DND-41 (cell line): Measurements from ENCODE around the gene TTYH3.

Experiments
- ATAC-seq: fragments of 200-7000 bp; cut with Tn5 transposase; 3 replicates; pipeline ENCODE4 v1.9.1; 2021; ENCODE audit warnings: low read depth; ENCODE audit not compliant: insufficient read depth
- DNase-seq: peaks from one replicate; pipeline ENCODE4 v3.0.0-alpha.2; 2020
- H2AFZ ChIP-seq: 2 replicates; pipeline ENCODE4 v1.6.0; 2012; ENCODE audit warnings: low read depth, low read length
- H3K27ac ChIP-seq: 2 replicates; pipeline ENCODE4 v1.5.1; 2012; ENCODE audit warnings: low read length, inconsistent platforms
- H3K27me3 ChIP-seq: fragments of 200-600 bp; sonication (generic); 2 replicates; pipeline ENCODE4 v1.6.0; 2012; ENCODE audit warnings: low read length, mild to moderate bottlenecking, inconsistent platforms; ENCODE audit not compliant: insufficient read depth, poor library complexity
- H3K36me3 ChIP-seq: 2 replicates; pipeline ENCODE4 v1.5.1; 2012; ENCODE audit warnings: low read length, inconsistent platforms; ENCODE audit not compliant: insufficient read depth
- H3K4me1 ChIP-seq: 2 replicates; pipeline ENCODE4 v1.5.1; 2012; ENCODE audit warnings: mild to moderate bottlenecking, low read length; ENCODE audit not compliant: insufficient read depth
- H3K4me2 ChIP-seq: 2 replicates; pipeline ENCODE4 v1.6.0; 2012; ENCODE audit warnings: mild to moderate bottlenecking, moderate library complexity, low read length, inconsistent platforms; ENCODE audit not compliant: insufficient read depth
- H3K4me3 ChIP-seq, 2 experiments: fragments of 200-600 bp in 1 of 2; shearing (Covaris generic) in 1 of 2; 2 replicates each; pipeline ENCODE4 v1.5.1; 2012 to 2016; ENCODE audit warnings: inconsistent platforms in 2 of 2, low read length in 2 of 2, mild to moderate bottlenecking in 2 of 2, low read depth in 1 of 2, moderate library complexity in 1 of 2
- H3K79me2 ChIP-seq: 2 replicates; pipeline ENCODE4 v1.6.0; 2012; ENCODE audit warnings: low read length, inconsistent platforms; ENCODE audit not compliant: insufficient read depth
- H3K9ac ChIP-seq: 2 replicates; pipeline ENCODE4 v1.6.0; 2012; ENCODE audit warnings: low read depth, mild to moderate bottlenecking, inconsistent platforms, low read length, moderate library complexity
- H3K9me3 ChIP-seq: 2 replicates; pipeline ENCODE4 v1.5.1; 2012; ENCODE audit warnings: low read length, moderate library complexity, mild to moderate bottlenecking, inconsistent platforms; ENCODE audit not compliant: insufficient read depth, severe bottlenecking
- H4K20me1 ChIP-seq: 2 replicates; pipeline ENCODE4 v1.6.0; 2012; ENCODE audit warnings: low read length; ENCODE audit not compliant: insufficient read depth
- EZH2 ChIP-seq: IDR thresholded peaks from 3 replicates; pipeline ENCODE4 v1.6.1; 2012; ENCODE audit warnings: borderline replicate concordance, low read depth, mild to moderate bottlenecking, moderate library complexity, low read length, inconsistent platforms; ENCODE audit not compliant: severe bottlenecking
- TF ChIP-seq, protein P1 (sequence below): IDR thresholded peaks from 2 replicates; pipeline ENCODE4 v1.5.1; 2012; ENCODE audit warnings: borderline replicate concordance, low read length, moderate library complexity, mild to moderate bottlenecking; ENCODE audit not compliant: poor library complexity, severe bottlenecking; ENCODE audit errors: extremely low read depth

The TTYH3 gene

GRCh38 chr7:2661096-2661449 is 29.3 kb downstream of the TTYH3 start:
- no peaks in the 10 kb centered on the region for H3K79me2 ChIP-seq
- no peak overlapping the region for H3K4me3 ChIP-seq
- no peak for ATAC-seq
- no peak for DNase-seq
- H3K9ac ChIP-seq = no peak overlapping the region
- no peak overlapping the region for H3K27ac ChIP-seq
- TF ChIP-seq EZH2 = no peak
- TF ChIP-seq, protein P1, sequence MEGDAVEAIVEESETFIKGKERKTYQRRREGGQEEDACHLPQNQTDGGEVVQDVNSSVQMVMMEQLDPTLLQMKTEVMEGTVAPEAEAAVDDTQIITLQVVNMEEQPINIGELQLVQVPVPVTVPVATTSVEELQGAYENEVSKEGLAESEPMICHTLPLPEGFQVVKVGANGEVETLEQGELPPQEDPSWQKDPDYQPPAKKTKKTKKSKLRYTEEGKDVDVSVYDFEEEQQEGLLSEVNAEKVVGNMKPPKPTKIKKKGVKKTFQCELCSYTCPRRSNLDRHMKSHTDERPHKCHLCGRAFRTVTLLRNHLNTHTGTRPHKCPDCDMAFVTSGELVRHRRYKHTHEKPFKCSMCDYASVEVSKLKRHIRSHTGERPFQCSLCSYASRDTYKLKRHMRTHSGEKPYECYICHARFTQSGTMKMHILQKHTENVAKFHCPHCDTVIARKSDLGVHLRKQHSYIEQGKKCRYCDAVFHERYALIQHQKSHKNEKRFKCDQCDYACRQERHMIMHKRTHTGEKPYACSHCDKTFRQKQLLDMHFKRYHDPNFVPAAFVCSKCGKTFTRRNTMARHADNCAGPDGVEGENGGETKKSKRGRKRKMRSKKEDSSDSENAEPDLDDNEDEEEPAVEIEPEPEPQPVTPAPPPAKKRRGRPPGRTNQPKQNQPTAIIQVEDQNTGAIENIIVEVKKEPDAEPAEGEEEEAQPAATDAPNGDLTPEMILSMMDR = no peak
- H3K4me2 ChIP-seq = no peak overlapping the region
- no peaks in the 10 kb centered on the region for H3K4me1 ChIP-seq
- no peak overlapping the region for H2AFZ ChIP-seq
- H3K27me3 ChIP-seq = no peaks in the 10 kb centered on the region
- H3K36me3 ChIP-seq = peaks cover 71% of the 10 kb centered on the region
- H3K9me3 ChIP-seq = no peaks in the 10 kb centered on the region
- H4K20me1 ChIP-seq = peaks cover 25% of the 10 kb centered on the region

GRCh38 chr7:2661602-2662272 is 30.0 kb downstream of the TTYH3 start:
- Histone ChIP-seq H3K9ac (no peak overlapping the region), H4K20me1 (peaks cover 19% of the 10 kb centered on the region), H3K36me3 (peaks cover 65% of the 10 kb centered on the region)

GRCh38 chr7:2662273-2663120 is 30.7 kb downstream of the TTYH3 start:
- no peak overlapping the region for H3K4me2 ChIP-seq
- no peak overlapping the region for H3K4me3 ChIP-seq
- DNase-seq = no peak
- peaks cover 14% of the 10 kb centered on the region for H4K20me1 ChIP-seq
- no peak overlapping the region for H3K9ac ChIP-seq
- H3K9me3 ChIP-seq = no peaks in the 10 kb centered on the region
- H3K36me3 ChIP-seq = peaks cover 57% of the 10 kb centered on the region
- H3K27me3 ChIP-seq = no peaks in the 10 kb centered on the region
- TF ChIP-seq, protein P1 = no peak
- TF ChIP-seq EZH2 = no peak
- ATAC-seq = no peak
- no peaks in the 10 kb centered on the region for H3K4me1 ChIP-seq
- H3K27ac ChIP-seq = no peak overlapping the region
- H3K79me2 ChIP-seq = no peaks in the 10 kb centered on the region
- H2AFZ ChIP-seq = no peak overlapping the region

More at GRCh38 chr7:2661602-2662272, 30.0 kb downstream of the TTYH3 start:
- no peak overlapping the region for H2AFZ ChIP-seq
- TF ChIP-seq EZH2 = no peak
- TF ChIP-seq, protein P1 = peak; percentile 30
- no peaks in the 10 kb centered on the region for H3K4me1 ChIP-seq
- no peaks in the 10 kb centered on the region for H3K79me2 ChIP-seq
- DNase-seq = no peak
- 0 out of 3 replicates have a peak, but pooled peaks have one; percentile 14 for ATAC-seq
- no peaks in the 10 kb centered on the region for H3K9me3 ChIP-seq
- H3K4me3 ChIP-seq = no peak overlapping the region
- H3K27ac ChIP-seq = no peak overlapping the region
- H3K4me2 ChIP-seq = no peak overlapping the region
- H3K27me3 ChIP-seq = no peaks in the 10 kb centered on the region
